Vagina (tissue), 2 donors: ENCODE results near the gene GAB2.

Source experiments
- CTCF ChIP-seq, 3 experiments: fragments of 450-650 bp in 2 of 3; fragments of 200-600 bp in 1 of 3; sonication (generic) in 1 of 3; IDR thresholded peaks; one replicate each; pipeline ENCODE4 v1.5.1; 2017 to 2019; ENCODE audit warnings: antibody characterized with exemption in 3 of 3, mild to moderate bottlenecking in 2 of 3, moderate library complexity in 2 of 3
- POLR2A ChIP-seq, 2 donors: fragments of 450-650 bp; IDR thresholded peaks; one replicate each; pipeline ENCODE4 v1.6.1; 2017; ENCODE audit warnings: antibody characterized with exemption in 2 of 2, mild to moderate bottlenecking in 2 of 2, moderate library complexity in 2 of 2

GRCh38 chr11:78253797-78254196 is 163.8 kb downstream of the GAB2 start:
- TF ChIP-seq CTCF (IDR thresholded peaks at IDR 0.05) (no peak), POLR2A (IDR thresholded peaks at IDR 0.05) (no peak)
